GM12874 (cell line): ENCODE data around the gene KLHL3.

ENCODE experiments used
- CTCF ChIP-seq: IDR thresholded peaks from 2 replicates; pipeline ENCODE4 v1.5.1; 2011; ENCODE audit warnings: low read depth, mild to moderate bottlenecking, control low read depth, low read length, moderate library complexity; ENCODE audit not compliant: insufficient read depth

KLHL3 gene

GRCh38 chr5:137693951-137694721 lies 41.8 kb downstream of the KLHL3 start:
- no peak for TF ChIP-seq CTCF

- no peak for TF ChIP-seq CTCF
Observed at GRCh38 chr5:137693307-137693950, 42.5 kb downstream of the KLHL3 start.

GRCh38 chr5:137689306-137689705 lies 46.6 kb downstream of the KLHL3 start:
- TF ChIP-seq CTCF: no peak

GRCh38 chr5:137688210-137688840 lies 47.6 kb downstream of the KLHL3 start:
- TF ChIP-seq CTCF: no peak

DNA sequence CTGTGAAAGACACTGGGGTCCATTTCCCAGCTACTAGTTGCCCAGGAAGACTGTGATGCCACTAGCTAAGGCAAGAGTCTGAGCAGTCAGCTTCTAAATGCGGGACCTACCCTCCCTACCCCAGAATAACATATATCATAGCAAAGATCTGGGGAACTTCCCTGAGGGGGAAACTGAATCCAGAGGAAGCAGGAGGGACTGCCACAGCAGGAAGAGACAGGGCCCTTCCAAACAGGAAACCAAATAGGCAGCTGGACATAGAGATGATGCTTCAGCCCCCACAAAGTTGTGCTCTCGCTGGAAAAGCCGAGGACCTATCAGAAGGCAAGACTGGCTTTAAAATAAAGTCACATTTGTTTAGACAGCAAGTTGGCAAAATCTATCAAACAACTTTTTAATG lies 51.1 kb downstream of the KLHL3 start:
- TF ChIP-seq CTCF: no peak

- TF ChIP-seq CTCF: no peak
Observed at GRCh38 chr5:137681191-137681590, 54.7 kb downstream of the KLHL3 start.

- TF ChIP-seq CTCF: no peak
Observed at GRCh38 chr5:137679910-137680309, 56.0 kb downstream of the KLHL3 start.
